AG09309 (cell line): Measurements from ENCODE around the gene STK11.
A peak's percentile ranks its signal among the peaks of the same experiment; 100 is the strongest.
"Not testable (repeated sequence)": the region's sequence is repeated elsewhere in the genome, so short reads cannot be mapped to it uniquely, and the experiment has no call there.

Source experiments
- DNase-seq: peaks from one replicate; pipeline ENCODE4 v3.0.0-alpha.2; 2010; ENCODE audit warnings: low read depth
- H3K4me3 ChIP-seq: 2 replicates; pipeline ENCODE4 v1.5.1; 2011; ENCODE audit warnings: mild to moderate bottlenecking, low read depth, low read length, moderate library complexity; ENCODE audit not compliant: control insufficient read depth
- CTCF ChIP-seq: IDR thresholded peaks from 2 replicates; pipeline ENCODE4 v1.5.1; 2011; ENCODE audit warnings: mild to moderate bottlenecking, low read depth, low read length, inconsistent platforms; ENCODE audit not compliant: insufficient read depth, control insufficient read depth; ENCODE audit errors: missing control alignments

STK11 gene

GRCh38 chr19:1240925-1241324 lies 35.3 kb downstream of the STK11 start:
- no peak for TF ChIP-seq CTCF
- no peak for DNase-seq
- H3K4me3 ChIP-seq: no peak overlapping the region

- DNase-seq: peak; percentile 73
- H3K4me3 ChIP-seq: peak within 1 kb of the TSS; percentile 68
- TF ChIP-seq CTCF: no peak
Observed at GRCh38 chr19:1241417-1242095, 36.0 kb downstream of the STK11 start, which contains the start of gene ATP5F1D. Gene ATP5F1D, plus strand, starts transcription at chr19:1241751. Its CDS starts 100 bp downstream, at chr19:1241851.

GRCh38 chr19:1243768-1244692 lies 38.5 kb downstream of the STK11 start:
- DNase-seq: no peak
- H3K4me3 ChIP-seq: no peak overlapping the region
- peak; percentile 93 for TF ChIP-seq CTCF

GRCh38 chr19:1244693-1245451 lies 39.3 kb downstream of the STK11 start:
- no peak for TF ChIP-seq CTCF
- H3K4me3 ChIP-seq: peak overlapping the region; percentile 8; the same call in 1 of the 2 replicates

GRCh38 chr19:1245494-1246264 lies 40.1 kb downstream of the STK11 start:
- DNase-seq: no peak
- no peak overlapping the region for H3K4me3 ChIP-seq
- no peak for TF ChIP-seq CTCF

More at GRCh38 chr19:1244693-1245451, 39.3 kb downstream of the STK11 start:
- no peak for DNase-seq

GRCh38 chr19:1246265-1247087 lies 40.9 kb downstream of the STK11 start:
- not testable (repeated sequence) for DNase-seq, H3K4me3 ChIP-seq
